OCI-LY3 (cell line): ENCODE results near the gene ALG6.

ENCODE experiments used
- H2AFZ ChIP-seq: fragments of 200-600, 300-600 bp; shearing (Covaris generic); 2 replicates; pipeline ENCODE4 v1.6.0; 2014; ENCODE audit warnings: antibody characterized with exemption, low read depth, low read length
- H3K27ac ChIP-seq: fragments of 200-600, 300-600 bp; sonication (generic); 2 replicates; pipeline ENCODE4 v1.5.1; 2014; ENCODE audit warnings: mild to moderate bottlenecking, low read length, moderate library complexity, mixed read lengths
- H3K27me3 ChIP-seq: fragments of 200-600, 300-600 bp; sonication (generic); 2 replicates; pipeline ENCODE4 v1.6.1; 2014; ENCODE audit warnings: low read depth, low read length, mixed read lengths
- H3K36me3 ChIP-seq: fragments of 200-600, 300-600 bp; sonication (generic); replicated peaks from 2 replicates; pipeline ENCODE3; 2014; ENCODE audit warnings: low read depth, low read length, mixed read lengths
- H3K4me1 ChIP-seq: fragments of 300-600, 200-600 bp; sonication (generic); 2 replicates; pipeline ENCODE4 v1.6.1; 2014; ENCODE audit warnings: low read length, mixed read lengths
- H3K4me2 ChIP-seq: fragments of 200-600, 300-600 bp; sonication (generic); 2 replicates; pipeline ENCODE4 v1.6.1; 2014; ENCODE audit warnings: low read length, mixed read lengths
- H3K4me3 ChIP-seq: fragments of 300-600, 200-600 bp; sonication (generic); 2 replicates; pipeline ENCODE4 v1.5.1; 2014; ENCODE audit warnings: antibody characterized with exemption, mild to moderate bottlenecking, low read length, moderate library complexity
- H3K79me2 ChIP-seq: fragments of 300-600, 200-600 bp; shearing (Covaris generic); 2 replicates; pipeline ENCODE4 v1.6.1; 2014; ENCODE audit warnings: mild to moderate bottlenecking, low read length, mixed read lengths
- H3K9ac ChIP-seq: fragments of 300-600, 200-600 bp; shearing (Covaris generic); 2 replicates; pipeline ENCODE4 v1.6.0; 2014; ENCODE audit warnings: mild to moderate bottlenecking, low read length, moderate library complexity
- H3K9me3 ChIP-seq: fragments of 200-600, 300-600 bp; shearing (Covaris generic); 2 replicates; pipeline ENCODE4 v1.6.1; 2014; ENCODE audit warnings: low read length, mixed read lengths; ENCODE audit not compliant: insufficient read depth
- H4K20me1 ChIP-seq: fragments of 200-600, 300-600 bp; sonication (generic); 2 replicates; pipeline ENCODE4 v1.6.1; 2016; ENCODE audit warnings: low read length, mixed read lengths; ENCODE audit not compliant: insufficient read depth
- EZH2phosphoT487 ChIP-seq: fragments of 200-600 bp; shearing (Covaris generic); IDR thresholded peaks from 2 replicates; pipeline ENCODE4 v1.6.1; 2018; ENCODE audit warnings: antibody characterized with exemption, mixed run types, low read depth
- TF ChIP-seq, protein P1 (sequence below): fragments of 200-600, 300-600 bp; sonication (generic); IDR thresholded peaks from 2 replicates; pipeline ENCODE4 v1.5.1; 2014; ENCODE audit warnings: antibody characterized with exemption, low read length, low read depth

The ALG6 gene

DNA sequence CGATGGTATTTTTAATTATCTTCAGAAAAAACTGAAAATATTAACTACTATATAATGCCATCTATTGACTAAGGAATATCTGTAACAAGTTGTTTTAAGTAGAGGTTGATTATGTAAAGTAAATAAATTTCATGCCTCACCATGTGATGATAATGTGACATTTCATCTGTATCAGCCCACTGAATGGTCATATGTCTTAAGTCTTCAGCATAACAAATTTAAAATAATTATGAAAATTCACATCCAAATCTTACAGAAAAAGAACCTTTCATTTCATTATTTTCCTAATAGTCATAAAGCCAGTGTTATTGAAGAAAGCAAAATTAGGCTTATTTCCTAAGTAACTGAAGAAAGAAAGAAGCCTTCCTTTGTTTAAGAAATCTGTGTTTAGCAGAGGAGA lies 83.0 kb downstream of the ALG6 start:
- H3K4me1 ChIP-seq: no peaks in the 10 kb centered on the region
- TF ChIP-seq, protein P1, sequence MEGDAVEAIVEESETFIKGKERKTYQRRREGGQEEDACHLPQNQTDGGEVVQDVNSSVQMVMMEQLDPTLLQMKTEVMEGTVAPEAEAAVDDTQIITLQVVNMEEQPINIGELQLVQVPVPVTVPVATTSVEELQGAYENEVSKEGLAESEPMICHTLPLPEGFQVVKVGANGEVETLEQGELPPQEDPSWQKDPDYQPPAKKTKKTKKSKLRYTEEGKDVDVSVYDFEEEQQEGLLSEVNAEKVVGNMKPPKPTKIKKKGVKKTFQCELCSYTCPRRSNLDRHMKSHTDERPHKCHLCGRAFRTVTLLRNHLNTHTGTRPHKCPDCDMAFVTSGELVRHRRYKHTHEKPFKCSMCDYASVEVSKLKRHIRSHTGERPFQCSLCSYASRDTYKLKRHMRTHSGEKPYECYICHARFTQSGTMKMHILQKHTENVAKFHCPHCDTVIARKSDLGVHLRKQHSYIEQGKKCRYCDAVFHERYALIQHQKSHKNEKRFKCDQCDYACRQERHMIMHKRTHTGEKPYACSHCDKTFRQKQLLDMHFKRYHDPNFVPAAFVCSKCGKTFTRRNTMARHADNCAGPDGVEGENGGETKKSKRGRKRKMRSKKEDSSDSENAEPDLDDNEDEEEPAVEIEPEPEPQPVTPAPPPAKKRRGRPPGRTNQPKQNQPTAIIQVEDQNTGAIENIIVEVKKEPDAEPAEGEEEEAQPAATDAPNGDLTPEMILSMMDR: no peak
- no peak overlapping the region for H3K27ac ChIP-seq
- no peak overlapping the region for H2AFZ ChIP-seq
- H3K4me2 ChIP-seq: no peak overlapping the region
- H3K36me3 ChIP-seq: no peaks in the 10 kb centered on the region
- H3K27me3 ChIP-seq: no peaks in the 10 kb centered on the region
- H3K4me3 ChIP-seq: no peak overlapping the region
- H4K20me1 ChIP-seq: no peaks in the 10 kb centered on the region
- no peak overlapping the region for H3K9ac ChIP-seq
- no peaks in the 10 kb centered on the region for H3K9me3 ChIP-seq
- no peaks in the 10 kb centered on the region for H3K79me2 ChIP-seq

DNA sequence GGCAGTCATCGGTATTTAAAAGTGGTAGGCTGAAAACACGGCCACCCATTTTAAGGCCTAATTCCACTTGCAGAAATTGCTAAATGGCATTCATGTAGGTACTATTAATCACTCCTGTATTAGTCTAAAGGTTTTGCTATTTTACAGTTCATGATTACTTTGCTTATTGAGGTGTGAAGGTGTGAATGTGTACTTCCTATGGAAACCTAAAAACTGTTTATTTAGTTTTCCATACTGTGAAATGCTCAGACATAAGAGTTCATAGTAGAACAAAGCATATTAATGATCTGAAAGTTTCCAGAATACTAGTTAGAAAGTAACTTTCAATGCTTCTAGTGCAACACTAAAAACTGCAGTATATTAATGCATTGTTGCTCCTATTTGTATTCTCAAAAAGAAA lies 85.8 kb downstream of the ALG6 start:
- no peak for TF ChIP-seq EZH2phosphoT487
- TF ChIP-seq, protein P1: no peak
- Histone ChIP-seq H3K9ac (no peak overlapping the region), H3K27ac (no peak overlapping the region), H3K4me2 (no peak overlapping the region), H3K36me3 (no peaks in the 10 kb centered on the region), H3K4me3 (no peak overlapping the region), H2AFZ (no peak overlapping the region), H4K20me1 (no peaks in the 10 kb centered on the region), H3K79me2 (no peaks in the 10 kb centered on the region), H3K27me3 (no peaks in the 10 kb centered on the region), H3K4me1 (no peaks in the 10 kb centered on the region), H3K9me3 (no peaks in the 10 kb centered on the region)

DNA sequence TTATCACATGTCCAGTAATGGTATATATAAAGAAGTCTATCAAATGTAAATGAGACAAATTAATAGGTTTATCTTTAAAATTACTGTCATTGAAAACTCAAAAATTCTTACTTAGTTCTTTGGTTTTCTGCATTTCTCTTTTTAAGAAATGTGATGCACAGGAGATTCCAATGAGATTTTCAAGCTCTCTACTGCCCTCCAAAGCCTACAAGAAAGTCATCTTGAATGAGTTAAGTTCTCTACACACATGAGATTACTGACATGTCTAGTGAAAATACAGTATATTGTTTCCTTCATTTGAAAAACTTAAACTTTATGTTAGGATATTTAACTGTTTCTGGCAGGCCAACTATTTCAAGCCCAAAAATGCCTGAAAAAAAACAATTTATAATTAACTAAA lies 86.8 kb downstream of the ALG6 start:
- Histone ChIP-seq H3K9me3 (no peaks in the 10 kb centered on the region), H3K27ac (no peak overlapping the region), H3K4me2 (no peak overlapping the region), H3K79me2 (no peaks in the 10 kb centered on the region), H3K9ac (no peak overlapping the region), H2AFZ (no peak overlapping the region), H3K4me1 (no peaks in the 10 kb centered on the region), H3K36me3 (no peaks in the 10 kb centered on the region), H3K4me3 (no peak overlapping the region), H3K27me3 (no peaks in the 10 kb centered on the region), H4K20me1 (no peaks in the 10 kb centered on the region)
- no peak for TF ChIP-seq EZH2phosphoT487
- TF ChIP-seq, protein P1: peak; percentile 36; the same call in 1 of the 2 replicates

DNA sequence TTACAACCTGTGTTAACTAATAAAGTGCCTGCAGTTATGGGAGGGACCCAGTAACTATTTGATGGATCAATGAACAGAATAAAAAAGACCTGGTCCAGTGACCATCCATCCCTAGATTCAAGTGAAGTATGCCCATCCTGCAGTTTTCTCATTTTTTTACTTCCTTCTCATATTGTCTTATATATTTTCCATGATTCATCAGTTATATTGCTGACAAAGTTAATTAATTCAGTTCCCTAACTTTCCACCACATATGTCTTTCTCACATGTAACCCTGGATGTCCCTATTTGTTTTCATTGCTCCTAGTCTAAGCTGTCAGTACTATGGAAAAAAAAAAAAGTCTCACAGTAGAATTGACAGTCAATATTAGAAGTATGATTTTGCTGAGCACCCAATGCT lies 91.3 kb downstream of the ALG6 start:
- H3K4me1 ChIP-seq: no peaks in the 10 kb centered on the region
- no peaks in the 10 kb centered on the region for H3K9me3 ChIP-seq
- peaks cover 9% of the 10 kb centered on the region for H3K36me3 ChIP-seq
- no peak overlapping the region for H3K9ac ChIP-seq
- H3K27me3 ChIP-seq: no peaks in the 10 kb centered on the region
- no peak overlapping the region for H3K4me3 ChIP-seq
- no peak overlapping the region for H3K4me2 ChIP-seq
- H4K20me1 ChIP-seq: no peaks in the 10 kb centered on the region
- H3K79me2 ChIP-seq: no peaks in the 10 kb centered on the region
- TF ChIP-seq, protein P1: no peak
- TF ChIP-seq EZH2phosphoT487: no peak
- H2AFZ ChIP-seq: no peak overlapping the region
- H3K27ac ChIP-seq: no peak overlapping the region
